Colon (tissue), 2 donors: ENCODE results near the gene CLCNKB.
"Not testable (repeated sequence)": the region's sequence is repeated elsewhere in the genome, so short reads cannot be mapped to it uniquely, and the experiment has no call there.

Source experiments
- FAIRE-seq: peaks from 2 replicates; lab custom pipeline; 2012; peaks lifted over from hg19 to GRCh38; lab: Jason Lieb, UNC
- donor health status: control.
- donor health status: control.

The CLCNKB gene

DNA sequence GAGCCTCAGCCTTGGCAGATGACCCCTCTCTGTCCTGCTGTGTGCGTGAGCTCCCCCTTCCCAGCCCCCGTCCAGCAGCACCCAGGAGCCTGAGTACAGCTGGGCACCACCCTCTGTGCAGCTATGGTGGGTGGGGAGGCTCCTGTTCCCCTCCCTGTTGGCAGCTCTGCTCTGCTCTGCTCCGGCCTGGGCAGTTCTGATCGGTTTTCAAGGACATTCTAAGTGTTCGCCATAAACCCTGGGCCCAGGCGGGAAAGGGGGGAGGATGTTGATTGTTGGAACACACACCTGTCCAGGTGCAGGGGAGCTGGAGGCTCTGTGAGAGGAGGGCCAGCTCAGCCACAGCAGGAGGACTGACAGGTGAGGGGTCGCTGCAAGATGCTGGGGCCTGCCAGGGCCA, at the start of gene CLCNKB:
TSS of gene CLCNKB (plus strand) at position 262 of the 400 bp plus-strand sequence. CDS start 711 bp downstream, outside the sequence.
- FAIRE-seq, result no peak

DNA sequence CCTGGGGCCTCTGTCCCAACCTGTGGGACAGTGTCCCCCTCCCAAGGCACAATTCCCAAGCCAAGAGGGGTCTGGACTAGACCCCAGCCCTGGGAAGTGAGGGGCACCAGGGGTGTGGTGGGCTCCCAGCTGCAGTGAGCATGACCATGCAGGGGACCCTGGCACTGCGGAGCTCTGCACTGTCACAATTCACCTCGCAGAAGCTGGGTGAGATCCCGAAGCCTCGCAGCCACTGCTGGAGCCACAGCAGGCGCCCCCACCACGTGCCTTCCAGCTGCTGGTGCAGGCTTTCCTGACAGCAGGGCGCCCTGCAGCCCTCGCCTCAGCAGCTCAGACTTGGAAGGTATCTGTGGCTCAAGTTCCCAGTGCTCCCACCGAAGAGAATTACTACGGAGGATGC, 49.5 kb upstream of the CLCNKB start:
- no peak for FAIRE-seq

DNA sequence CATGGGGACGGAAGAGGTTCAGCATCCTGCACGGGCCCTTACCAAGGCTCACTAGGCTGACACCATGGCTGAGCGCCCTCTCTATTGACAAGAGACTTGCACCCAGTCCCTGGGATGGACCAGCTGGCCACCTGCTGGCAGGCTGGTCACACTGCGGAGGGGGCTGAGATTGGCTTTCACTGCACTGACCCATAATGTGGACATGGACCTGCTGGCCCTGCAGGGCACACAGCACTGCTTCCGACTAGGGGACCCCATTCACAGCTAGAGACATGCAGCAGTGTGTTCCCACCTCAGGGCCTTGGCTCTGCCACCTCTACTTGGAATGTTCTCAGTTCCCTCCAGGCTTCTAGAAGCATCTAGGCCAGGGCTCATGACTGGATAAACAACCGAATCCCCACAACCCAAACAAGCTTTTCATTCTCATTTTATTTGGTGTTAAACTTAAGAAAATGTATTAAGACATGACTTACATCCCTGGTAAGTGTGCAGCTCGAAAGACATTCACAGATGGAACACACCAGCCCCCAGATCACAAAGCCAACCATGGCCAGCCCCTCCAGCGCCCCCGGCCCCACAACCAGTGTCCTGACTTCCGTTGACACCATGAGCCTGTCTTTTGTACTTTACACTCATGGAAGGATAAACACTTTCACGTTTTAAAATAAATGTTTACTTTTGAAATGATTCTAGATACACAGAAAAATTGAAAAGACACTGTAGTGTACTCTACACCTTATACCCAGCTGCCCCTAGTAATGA, 48.8 kb upstream of the CLCNKB start:
- FAIRE-seq, result no peak

DNA sequence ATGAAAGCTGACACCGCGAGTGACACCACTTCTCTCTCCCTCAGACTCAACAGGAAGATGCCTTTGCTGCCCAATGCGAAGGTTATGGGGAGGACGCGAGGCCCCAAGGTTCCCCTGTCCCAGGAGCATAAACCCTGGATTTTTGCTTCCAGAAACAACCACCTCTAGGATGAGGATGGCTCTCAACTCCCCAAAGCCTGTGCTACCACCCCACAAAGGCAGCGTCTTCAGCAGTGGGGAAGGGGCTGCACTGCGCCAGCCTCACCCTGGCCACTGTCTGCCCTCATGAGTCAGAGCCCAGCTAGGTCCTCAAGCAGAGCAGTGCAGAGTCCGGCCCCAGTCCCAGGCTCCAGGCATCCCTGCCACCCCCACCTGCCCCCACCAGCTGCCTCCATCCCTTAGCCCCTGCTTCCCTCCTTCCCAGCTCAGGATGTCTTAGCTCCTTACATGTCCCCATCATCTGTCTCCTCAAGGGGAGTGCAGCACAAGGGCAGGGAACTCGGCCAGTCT, 46.5 kb upstream of the CLCNKB start:
- FAIRE-seq, result no peak

DNA sequence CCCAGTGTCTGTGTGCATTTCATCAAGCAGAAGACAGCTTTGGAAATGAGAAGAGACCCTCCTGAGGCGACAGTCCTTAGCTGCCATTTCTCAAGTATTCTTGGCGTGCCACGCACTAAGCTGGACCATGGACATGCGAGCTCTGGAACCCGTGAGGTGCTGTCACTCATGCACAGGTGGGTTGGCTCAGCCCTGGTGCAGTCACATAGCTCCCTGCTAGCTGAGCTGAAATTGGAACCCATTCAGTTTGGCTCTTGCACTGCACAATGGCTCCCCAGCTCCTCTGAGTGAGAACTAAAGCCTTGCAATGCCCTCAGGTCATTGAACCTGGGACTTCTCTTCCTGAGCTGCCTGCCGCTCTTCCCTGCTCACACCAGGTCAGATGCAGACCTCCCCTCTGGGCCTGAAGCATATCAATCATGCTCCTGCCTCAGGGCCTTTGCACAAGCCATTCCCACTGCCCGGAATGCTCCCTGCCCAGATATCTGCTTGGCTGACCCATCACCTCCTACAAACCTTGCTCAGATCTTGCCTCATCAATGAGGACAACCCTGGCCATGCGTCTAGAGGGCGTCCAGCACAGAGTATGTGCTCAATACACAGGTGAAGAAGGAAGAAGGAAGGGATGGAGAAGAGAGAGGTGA, 45.8 kb upstream of the CLCNKB start:
- no peak for FAIRE-seq

DNA sequence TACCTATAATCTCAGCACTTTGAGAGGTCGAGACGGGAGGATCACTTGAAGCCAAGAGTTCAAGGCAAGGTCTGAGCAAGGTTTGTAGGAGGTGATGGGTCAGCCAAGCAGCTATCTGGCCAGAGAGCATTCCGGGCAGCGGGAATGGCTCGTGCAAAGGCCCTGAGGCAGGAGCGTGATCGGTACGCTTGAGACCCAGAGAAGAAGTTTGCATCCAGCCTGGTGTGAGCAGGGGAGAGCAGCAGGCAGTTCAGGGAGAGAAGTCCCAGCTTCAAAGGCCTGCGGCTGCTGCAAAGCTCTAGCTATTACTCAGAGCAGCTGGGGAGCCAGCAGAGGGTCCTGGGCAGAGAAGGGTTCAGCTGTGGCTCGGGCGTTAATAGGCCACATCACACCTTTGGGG, 44.7 kb upstream of the CLCNKB start:
- no peak for FAIRE-seq

DNA sequence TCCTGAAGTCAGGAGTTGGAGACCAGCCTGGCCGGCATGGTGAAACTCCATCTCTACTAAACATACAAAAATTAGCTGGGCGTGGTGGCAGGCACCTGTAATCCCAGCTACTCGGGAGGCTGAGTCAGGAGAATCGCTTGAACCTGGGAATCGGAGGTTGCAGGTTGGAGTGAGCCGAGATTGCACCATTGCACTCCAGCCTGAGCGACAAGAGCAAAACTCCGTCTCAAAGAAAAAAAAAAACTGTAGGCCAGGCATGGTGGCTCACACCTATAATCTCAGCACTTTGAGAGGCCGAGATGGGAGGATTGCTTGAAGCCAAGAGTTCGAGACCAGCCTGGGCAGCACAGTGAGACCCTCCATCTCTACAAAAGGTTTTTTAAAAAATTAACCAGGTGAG, 42.3 kb upstream of the CLCNKB start:
- not testable (repeated sequence) for FAIRE-seq

DNA sequence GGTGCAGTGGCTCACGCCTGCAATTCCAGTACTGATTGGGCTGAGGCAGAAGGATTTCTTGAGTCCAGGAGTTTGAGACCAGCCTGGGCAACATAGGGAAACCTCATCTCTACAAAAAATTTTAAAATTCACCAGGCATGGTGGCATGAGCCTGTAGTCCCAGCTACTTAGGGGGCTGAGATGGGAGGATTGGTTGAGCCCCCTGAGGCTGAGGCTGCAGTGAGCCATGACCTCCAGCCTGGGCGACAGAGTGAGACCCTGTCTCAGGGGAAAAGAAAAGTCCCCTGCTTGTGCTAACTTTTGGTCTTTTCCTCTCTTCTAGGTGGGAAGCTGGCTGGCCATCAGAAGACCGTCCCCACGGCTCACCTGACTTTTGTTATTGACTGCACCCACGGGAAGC, 38.0 kb upstream of the CLCNKB start:
- no peak for FAIRE-seq

DNA sequence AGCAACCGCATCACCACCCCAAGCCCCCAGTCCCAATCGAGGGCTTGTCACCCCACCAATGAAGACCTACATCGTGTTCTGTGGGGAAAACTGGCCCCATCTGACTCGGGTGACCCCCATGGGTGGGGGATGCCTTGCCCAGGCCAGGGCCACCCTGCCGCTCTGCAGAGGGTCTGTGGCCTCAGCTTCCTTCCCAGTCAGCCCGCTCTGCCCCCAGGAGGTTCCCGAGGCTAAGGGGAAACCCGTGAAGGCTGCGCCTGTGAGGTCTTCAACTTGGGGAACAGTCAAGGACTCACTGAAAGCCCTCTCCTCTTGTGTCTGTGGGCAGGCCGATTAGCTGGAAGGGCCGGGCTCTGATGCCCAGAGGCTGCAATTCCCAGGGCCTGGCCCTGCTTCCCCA, 37.6 kb upstream of the CLCNKB start:
- FAIRE-seq, result no peak

DNA sequence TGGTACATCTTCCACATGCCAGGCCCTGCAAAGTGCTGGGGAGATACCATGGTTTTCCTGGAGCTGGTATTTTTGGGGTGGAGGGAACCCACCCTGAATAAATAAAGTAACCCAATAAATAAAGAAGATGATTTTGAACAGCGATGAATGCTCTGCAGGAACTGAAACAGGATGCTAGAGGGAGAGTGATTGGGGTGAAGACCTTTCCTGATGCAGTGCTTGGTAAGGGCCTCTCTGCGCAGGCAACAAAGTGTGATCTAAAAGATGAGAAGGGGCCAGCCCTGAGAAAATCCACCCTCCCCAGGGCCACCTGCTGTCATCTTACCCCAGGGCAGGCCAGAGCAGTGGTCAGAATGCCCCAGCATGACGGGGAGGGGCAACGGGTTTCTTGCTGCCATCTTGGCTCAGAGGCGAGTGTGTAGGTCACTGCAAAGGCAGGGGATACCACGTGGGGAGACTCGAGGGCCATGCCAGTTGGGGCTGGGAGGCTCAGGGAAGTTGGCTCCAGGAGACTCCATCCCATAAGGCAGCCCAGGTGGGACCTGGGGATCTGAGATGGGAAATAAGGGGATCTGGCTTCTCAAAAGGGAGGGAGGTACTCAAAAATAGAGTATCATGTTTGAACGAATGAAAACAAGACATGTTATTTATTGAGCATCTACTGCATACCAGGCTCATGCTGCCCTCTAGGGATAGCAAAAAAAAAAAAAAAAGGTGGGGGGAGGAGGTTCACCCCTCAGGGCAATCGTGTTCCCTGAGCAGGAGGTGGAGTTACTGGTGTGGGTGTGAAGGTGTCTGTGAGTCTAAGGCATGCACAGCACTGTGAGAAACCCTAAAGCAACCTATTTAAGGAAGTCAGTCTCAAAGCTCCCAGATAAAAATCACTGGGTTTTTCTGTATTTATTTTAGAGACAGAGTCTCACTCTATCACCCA, 36.8 kb upstream of the CLCNKB start:
- FAIRE-seq, result no peak

DNA sequence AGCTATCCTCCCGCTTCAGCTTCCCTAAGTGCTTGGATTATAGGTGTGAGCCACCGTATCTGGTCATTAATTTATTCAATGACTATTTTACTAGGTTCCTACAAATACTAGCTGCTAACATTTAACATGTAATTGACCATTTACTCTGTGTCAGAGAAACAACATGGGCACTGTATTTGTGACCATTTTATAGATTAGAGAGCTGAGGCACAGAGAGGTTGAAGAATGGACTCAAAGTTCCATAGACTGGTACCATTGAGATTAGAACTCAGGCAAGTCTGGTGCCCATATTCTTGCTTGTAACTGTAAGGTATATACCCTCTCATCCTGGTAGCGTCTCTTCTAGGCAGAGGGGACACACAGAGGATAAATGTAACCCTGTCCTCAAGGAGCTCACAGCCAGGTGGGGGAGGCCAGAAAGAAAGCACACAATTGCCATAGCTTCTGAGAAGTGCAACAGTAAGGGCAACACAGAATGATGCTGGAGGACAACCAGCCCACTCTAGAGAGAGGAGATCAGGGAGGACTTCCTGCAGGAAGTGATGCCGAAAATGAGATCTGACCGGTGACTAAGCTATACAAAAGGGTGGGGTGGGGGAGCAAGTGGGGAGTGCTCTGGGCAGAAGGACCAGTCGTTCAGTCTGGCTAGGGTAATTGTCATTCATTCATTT, 35.8 kb upstream of the CLCNKB start:
- FAIRE-seq, result no peak

DNA sequence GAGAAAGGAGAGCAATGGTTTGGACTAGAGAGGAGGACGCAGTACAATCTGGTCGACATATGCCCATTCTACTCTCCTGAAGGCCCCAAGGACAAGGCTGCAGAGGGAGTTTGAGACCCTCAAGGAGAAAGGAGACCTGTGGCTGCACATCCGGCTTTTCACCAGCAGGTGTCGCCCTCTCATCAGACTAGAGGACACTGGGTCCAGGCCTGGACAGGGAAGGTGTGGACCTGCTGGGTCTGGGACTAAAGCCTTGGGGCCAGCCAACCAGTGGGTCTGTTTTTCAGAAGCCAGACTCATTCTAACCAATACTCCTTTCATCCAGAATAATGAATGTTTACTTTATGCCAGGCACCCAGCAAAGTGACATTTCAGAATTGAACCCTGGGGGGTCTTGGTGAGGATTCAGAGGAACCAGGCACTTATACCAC, 34.5 kb upstream of the CLCNKB start:
- no peak for FAIRE-seq

DNA sequence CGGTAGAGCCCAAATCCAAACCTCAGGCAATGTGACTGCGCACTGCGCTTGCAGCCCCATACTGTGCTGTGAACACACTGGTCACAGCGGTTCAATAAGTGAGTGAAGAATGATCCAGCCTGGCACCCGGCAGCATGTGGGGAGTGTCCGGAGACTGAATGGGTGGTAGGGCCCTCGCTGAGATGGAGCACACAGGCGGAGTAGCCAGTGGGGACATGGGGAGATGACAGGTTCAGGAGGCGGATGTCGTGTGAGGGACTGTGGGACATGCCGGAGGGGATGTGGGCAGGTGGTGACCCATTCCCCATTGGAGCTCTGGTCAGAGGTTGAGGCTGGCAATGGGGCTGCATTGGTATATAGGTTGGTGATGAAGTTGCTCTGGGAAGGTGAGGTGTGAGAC, 33.9 kb upstream of the CLCNKB start:
- no peak for FAIRE-seq

DNA sequence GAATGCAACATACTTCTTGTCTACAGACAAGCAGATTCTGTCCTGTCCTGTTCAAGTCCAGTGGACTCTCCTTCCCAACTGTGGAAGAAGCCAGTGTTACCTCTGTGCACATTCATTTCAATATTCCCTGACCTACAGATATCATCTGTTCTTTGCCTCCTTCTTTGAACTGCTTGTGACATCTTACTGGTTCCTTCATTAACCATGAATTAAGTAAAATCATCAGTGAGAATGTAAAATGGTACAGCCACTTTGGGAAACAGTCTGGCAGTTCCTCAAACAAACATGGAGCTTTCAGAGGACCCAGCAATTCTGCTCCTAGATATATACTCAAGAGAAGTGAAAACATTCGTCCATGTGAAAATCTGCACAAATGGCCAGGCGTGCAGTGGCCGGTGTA, 32.7 kb upstream of the CLCNKB start:
- FAIRE-seq, result no peak

DNA sequence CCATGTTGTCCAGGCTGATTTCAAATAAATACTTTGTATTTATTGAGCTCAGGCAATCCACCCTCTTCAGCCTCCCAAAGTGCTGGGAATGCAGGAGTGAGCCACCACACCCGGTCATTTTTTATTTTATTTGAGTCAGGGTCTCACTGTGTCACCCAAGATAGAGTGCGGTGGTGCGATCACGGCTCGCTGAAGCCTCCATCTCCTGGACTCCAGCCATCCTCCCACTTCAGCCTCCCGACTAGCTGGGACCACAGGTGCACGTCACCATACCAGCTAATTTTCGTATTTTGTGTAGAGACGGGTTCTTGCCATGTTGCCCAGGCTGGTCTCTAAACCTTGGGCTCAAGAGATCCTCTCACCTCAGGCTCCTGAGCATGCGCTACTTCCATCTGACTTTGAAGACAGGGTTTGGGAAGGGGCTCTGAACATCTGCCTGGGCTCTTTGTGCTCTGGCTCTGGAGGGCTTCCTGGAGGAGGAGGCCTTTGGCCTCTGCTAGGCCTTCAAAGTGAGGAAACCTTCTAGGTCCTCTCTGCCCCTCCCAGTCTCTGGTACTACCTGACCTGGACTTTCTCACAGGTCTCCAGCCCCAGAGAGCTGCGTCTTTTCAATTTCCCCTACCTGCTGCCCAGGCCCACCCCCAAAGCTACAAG, 31.5 kb upstream of the CLCNKB start:
- no peak for FAIRE-seq

DNA sequence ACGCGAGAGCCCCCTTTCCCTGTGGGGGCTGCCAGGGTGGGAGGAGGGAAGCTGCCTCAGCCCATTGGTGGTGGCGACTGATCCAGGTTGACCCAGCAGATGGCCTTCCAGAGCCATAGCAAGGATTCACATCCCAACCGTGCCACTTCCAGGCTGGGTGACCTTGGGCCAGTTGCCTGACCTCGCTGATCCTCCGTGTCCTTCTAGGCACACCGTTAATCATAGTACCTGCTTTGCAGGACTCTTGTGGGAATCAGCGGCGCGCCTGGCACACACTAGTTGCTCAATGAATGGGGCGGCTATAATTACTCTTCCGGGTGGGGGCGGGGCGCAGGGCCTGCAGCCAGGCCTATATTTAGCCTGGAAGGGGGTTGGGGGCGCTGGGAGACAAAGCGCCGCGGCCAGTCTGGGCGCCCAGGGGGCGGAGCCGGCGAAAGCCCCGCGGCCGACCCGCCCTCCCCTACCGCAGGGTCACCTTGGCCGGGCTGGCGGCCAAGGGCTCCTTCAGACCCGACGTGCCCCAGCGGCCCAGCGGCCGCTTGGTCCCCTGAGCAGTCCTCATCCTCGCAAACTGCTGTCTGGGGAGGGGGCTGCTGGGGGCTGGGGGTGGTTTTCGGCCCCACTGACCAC, 30.9 kb upstream of the CLCNKB start:
- FAIRE-seq, result no peak

DNA sequence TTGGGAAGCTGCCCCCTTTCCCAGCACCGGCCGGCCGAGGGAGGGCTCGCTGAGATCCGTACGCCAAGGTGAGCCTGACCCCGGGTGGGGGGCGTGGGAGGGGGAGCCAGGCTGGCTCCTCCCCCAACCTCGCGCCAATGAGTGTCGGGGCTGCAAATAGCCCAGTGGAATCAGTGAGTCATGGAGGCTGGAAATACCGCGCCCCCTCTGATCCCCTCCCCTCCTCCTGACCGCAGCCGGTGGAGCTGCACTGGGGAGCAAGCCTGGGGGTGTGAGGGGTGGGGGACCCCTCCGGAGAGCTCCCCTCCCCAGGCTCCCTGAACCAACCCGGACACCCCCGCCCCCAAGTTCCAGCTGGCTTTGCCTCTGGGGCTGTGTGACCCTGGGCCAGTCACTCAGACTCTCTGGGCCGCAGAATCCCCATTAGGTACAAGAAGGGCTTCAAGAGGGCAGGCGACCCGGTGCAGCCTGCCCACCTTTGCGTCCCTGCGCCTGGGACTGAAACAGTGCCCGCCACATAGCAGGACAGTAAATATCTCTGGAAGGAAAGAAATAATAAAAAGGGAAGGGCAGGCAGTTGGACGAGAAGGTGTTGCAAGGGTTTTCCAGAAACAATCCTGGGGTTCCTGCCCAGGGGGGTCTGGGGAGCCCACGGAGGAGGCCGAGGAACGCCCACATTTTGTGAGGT, 30.2 kb upstream of the CLCNKB start:
- no peak for FAIRE-seq

DNA sequence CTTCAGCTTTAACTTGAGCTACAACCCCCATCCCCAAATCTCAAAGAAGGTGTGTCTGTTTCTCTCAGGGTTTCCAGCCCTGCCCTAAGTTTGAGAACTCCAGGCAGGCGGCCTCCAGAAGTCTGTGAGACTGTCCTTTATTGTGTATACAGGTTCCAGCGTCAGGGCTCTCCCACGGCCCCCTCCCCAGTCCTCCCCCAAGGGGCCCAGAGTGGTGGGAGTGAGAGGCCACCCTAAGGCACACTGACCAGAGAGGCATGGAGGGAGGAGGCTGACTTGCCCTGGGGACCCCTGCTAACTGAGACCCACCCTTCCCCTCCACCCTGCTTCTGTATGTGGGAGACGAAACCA, 29.7 kb upstream of the CLCNKB start:
- FAIRE-seq, result no peak

DNA sequence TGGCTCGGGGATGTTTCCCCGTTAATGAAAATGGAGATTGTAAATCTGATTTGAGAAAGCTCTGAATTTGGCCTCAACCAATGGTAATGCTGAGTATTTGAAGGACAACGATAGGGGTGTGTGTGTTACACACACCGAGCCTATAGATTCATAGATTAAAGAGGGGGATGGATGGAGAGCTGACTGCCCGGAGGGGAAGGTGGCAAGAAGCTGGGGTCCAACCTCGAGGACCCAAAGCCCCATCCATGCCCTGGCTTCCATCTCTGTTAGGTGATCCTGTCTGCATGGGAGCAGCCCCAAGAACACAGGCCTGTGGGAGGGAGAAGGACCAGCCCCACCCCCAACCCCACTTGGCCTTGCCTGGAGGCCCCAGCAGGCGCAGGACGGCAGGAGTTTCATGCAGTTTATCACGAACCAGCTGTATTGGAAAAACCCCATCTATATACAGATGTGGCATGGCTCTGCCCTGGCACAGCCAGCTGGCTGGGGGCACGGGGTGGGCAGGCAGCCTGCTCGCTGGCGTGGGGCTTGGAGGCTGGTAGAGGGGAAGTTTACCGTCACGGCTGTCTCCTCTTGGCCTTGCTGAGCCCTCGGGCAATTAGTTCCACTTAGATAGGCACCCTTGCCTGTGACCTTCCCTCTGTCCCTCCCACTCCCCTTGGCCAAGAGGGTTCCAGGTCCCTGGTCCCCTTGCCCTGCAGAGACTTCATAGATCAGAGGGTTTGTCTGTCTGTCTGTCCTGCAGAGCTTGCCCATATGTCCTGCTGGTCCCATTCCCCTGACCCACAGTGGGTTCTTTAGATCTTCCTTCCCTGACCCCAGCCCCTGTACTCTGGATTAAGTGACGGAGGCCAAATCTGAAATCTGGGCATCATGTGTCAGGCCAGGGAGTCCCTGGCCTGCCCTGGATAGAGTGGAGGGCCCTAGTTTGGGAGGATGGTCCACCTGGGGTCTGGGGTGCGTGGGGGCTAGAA, 28.8 kb upstream of the CLCNKB start:
- no peak for FAIRE-seq
